Measurements from ENCODE around the gene ZDHHC8. TPM values are rescaled to one million over a fixed set of nuclear protein-coding genes. Genes with fewer than 3 reads are reported as not detected.
A peak's percentile ranks its signal among the peaks of the same experiment; 100 is the strongest.

The ZDHHC8 gene
- total RNA-seq, 2 donors from 2014 or later, result 82.2 to 82.3 TPM

DNA sequence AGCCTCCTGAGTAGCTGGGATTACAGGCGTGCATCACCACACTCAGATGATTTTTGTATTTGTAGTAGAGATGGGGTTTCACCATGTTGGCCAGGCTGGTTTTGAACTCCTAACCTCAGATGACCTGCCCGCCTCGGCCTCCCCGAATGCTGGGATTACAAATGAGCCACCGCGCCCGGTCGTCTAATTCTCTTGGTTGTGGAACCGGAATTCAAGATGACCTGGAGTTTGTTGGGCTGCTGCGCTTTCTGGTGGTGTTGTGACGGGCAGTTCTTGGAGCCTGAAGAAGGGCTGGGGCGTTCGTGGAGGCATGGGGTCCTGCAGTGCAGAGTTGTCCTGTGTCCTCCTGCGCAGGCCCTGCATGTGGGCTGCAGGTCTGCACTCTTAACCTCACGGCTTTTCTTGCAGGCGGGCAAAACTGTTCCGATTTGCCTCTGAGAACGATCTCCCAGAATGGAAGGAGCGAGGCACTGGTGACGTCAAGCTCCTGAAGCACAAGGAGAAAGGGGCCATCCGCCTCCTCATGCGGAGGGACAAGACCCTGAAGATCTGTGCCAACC, 9.7 kb upstream of the ZDHHC8 start:
- Histone ChIP-seq H3K4me3 (ENCODE audit: low read length) (no peak overlapping the region), H3K36me3 (ENCODE audit: control insufficient read depth, insufficient read depth, low read length) (peaks cover 76% of the 10 kb centered on the region), H3K9me3 (ENCODE audit: control insufficient read depth, low read length) (no peaks in the 10 kb centered on the region), H3K4me1 (ENCODE audit: control insufficient read depth, insufficient read depth, low read length) (peaks cover 7% of the 10 kb centered on the region), H3K27me3 (ENCODE audit: control insufficient read depth, insufficient read depth, low read length, poor library complexity, severe bottlenecking) (no peaks in the 10 kb centered on the region), H3K27ac (ENCODE audit: low read depth, low read length) (no peak overlapping the region), H3K9ac (ENCODE audit: extremely low read depth, low read length, poor library complexity, severe bottlenecking) (no peak overlapping the region)
- TF ChIP-seq, protein P1, sequence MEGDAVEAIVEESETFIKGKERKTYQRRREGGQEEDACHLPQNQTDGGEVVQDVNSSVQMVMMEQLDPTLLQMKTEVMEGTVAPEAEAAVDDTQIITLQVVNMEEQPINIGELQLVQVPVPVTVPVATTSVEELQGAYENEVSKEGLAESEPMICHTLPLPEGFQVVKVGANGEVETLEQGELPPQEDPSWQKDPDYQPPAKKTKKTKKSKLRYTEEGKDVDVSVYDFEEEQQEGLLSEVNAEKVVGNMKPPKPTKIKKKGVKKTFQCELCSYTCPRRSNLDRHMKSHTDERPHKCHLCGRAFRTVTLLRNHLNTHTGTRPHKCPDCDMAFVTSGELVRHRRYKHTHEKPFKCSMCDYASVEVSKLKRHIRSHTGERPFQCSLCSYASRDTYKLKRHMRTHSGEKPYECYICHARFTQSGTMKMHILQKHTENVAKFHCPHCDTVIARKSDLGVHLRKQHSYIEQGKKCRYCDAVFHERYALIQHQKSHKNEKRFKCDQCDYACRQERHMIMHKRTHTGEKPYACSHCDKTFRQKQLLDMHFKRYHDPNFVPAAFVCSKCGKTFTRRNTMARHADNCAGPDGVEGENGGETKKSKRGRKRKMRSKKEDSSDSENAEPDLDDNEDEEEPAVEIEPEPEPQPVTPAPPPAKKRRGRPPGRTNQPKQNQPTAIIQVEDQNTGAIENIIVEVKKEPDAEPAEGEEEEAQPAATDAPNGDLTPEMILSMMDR (conservative IDR thresholded peaks at IDR 0.05), result no peak
- Mint-ChIP-seq H3K27ac (peak overlapping the region; percentile 68), H3K36me3 (ENCODE audit: low read depth) (peaks cover 58% of the 10 kb centered on the region), H3K4me1 (peaks cover 5% of the 10 kb centered on the region), H3K4me3 (no peak overlapping the region), H3K27me3 (ENCODE audit: insufficient read depth) (no peaks in the 10 kb centered on the region), H3K9me3 (no peaks in the 10 kb centered on the region)
- WGBS, 2 experiments (ENCODE audit: insufficient coverage in 1 of 2, insufficient read length in 1 of 2), result 95% methylated on average over 19 to 22 of the region's 22 CpGs
- no peak for DNase-seq

DNA sequence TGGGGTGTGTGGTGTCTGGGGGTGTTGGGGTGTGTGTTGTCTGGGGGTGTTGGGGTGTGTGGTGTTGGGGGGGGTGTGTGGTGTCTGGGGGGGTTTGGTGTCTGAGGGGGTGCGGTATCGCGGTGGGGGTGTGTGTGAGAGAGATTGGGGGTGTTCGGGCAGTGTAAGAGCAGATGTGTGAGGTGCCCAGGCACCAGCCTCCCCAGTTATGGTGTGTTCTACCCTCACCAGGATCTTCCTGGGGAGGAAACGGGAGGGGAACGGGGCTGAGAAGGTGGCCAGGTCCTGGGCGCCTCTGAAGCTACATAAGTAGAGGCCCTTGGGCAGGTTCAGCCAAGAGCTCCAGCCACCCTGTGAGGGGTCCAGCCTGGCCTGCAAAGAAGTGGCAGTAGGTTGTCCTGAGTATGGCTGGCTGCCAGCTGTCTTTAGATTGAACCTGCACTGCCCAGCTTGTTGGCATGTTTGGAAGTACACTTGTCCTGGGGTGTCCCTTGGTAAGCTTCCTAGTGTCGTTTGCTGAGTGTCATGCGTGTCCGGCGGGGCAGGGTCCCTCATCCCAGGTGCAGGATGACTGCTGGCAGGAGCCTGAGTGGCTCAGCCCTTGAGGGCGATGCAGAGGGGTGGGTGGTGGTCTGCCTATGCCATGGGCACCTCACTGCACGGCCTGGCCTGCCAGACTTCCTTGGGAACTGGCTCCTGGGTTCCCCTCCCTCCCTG, 8.1 kb upstream of the ZDHHC8 start:
- Mint-ChIP-seq H3K36me3 (ENCODE audit: low read depth) (peaks cover 66% of the 10 kb centered on the region), H3K9me3 (no peaks in the 10 kb centered on the region), H3K4me3 (no peak overlapping the region), H3K27me3 (ENCODE audit: insufficient read depth) (no peaks in the 10 kb centered on the region), H3K4me1 (peaks cover 4% of the 10 kb centered on the region), H3K27ac (no peak overlapping the region)
- peaks cover 91% of the 10 kb centered on the region for H3K36me3 ChIP-seq (ENCODE audit: control insufficient read depth, insufficient read depth, low read length)
- no peaks in the 10 kb centered on the region for H3K27me3 ChIP-seq (ENCODE audit: control insufficient read depth, insufficient read depth, low read length, poor library complexity, severe bottlenecking)
- H3K9ac ChIP-seq (ENCODE audit: extremely low read depth, low read length, poor library complexity, severe bottlenecking), result no peak overlapping the region
- DNase-seq, result no peak
- H3K4me1 ChIP-seq (ENCODE audit: control insufficient read depth, insufficient read depth, low read length), result peaks cover 7% of the 10 kb centered on the region
- TF ChIP-seq, protein P1 (conservative IDR thresholded peaks at IDR 0.05), result no peak
- H3K27ac ChIP-seq (ENCODE audit: low read depth, low read length), result no peak overlapping the region
- H3K9me3 ChIP-seq (ENCODE audit: control insufficient read depth, low read length), result no peaks in the 10 kb centered on the region
- 98 to 100% methylated on average over 10 to 13 of the region's 13 CpGs for WGBS, 2 experiments (ENCODE audit: insufficient coverage in 1 of 2, insufficient read length in 1 of 2)
- no peak overlapping the region for H3K4me3 ChIP-seq (ENCODE audit: low read length)

DNA sequence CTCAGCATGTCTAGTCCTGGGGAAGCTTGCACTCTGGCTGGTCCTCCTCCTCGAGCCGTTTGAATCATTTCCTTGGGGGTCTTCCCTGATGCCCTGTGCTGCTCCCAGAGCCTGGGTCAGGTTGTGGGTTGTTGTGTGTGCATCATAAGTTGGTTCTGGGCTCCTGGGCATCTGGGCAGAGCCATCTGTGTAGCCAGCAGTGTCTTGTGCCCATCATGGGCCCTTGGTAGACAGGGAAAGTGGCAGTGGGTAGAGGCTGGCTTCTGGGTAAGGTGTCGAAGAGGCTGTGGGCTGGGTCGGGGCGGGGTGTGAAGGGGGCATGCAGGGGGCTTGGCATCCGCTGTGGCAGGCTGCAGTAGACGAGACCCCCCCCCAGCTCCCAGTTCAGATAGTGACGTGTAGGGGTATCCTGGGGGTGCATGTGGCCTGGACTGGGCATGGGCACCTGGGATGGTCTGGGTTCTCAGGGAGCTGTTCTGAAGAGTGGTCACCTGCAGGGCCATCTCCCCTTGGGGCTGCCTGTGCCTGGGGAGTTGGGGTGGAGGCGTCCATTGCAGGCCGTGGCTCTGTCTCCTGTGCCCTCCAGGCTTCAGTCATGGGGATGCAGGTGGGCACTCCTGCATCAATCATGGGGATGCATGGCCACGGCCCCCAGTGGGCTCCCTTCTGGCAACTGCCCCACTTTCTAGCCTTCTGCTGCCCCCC, 7.4 kb upstream of the ZDHHC8 start:
- WGBS, 2 experiments (ENCODE audit: insufficient coverage in 1 of 2, insufficient read length in 1 of 2), result 94 to 96% methylated on average over 3 to 11 of the region's 11 CpGs
- no peak for DNase-seq

More for the DNA sequence above, 7.4 kb upstream of the ZDHHC8 start:
- Mint-ChIP-seq H3K27ac (no peak overlapping the region), H3K36me3 (ENCODE audit: low read depth) (peaks cover 61% of the 10 kb centered on the region), H3K4me3 (no peak overlapping the region), H3K4me1 (no peaks in the 10 kb centered on the region), H3K27me3 (ENCODE audit: insufficient read depth) (no peaks in the 10 kb centered on the region), H3K9me3 (no peaks in the 10 kb centered on the region)
- peaks cover 85% of the 10 kb centered on the region for H3K36me3 ChIP-seq (ENCODE audit: control insufficient read depth, insufficient read depth, low read length)
- H3K27me3 ChIP-seq (ENCODE audit: control insufficient read depth, insufficient read depth, low read length, poor library complexity, severe bottlenecking), result no peaks in the 10 kb centered on the region
- no peak overlapping the region for H3K27ac ChIP-seq (ENCODE audit: low read depth, low read length)
- no peak overlapping the region for H3K4me3 ChIP-seq (ENCODE audit: low read length)
- peaks cover under 1% of the 10 kb centered on the region for H3K4me1 ChIP-seq (ENCODE audit: control insufficient read depth, insufficient read depth, low read length)
- TF ChIP-seq, protein P1 (conservative IDR thresholded peaks at IDR 0.05), result no peak
- no peaks in the 10 kb centered on the region for H3K9me3 ChIP-seq (ENCODE audit: control insufficient read depth, low read length)
- H3K9ac ChIP-seq (ENCODE audit: extremely low read depth, low read length, poor library complexity, severe bottlenecking), result no peak overlapping the region
